K562 (cell line): ENCODE results near the gene NODAL. TPM values are rescaled to one million over a fixed set of nuclear protein-coding genes. Genes with fewer than 3 reads are reported as not detected.
A peak's percentile ranks its signal among the peaks of the same experiment; 100 is the strongest.

ENCODE experiments used
- ATAC-seq: fragments of 200-7000 bp; cut with Tn5 transposase; 3 replicates; pipeline ENCODE4 v1.9.1; 2020; ENCODE audit warnings: moderate library complexity
- BruUV-seq: library from RNA; stranded (reverse); fragments of 400-500 nt; replicated peaks from 2 replicates; lab custom pipeline; 2021; lab: Mats Ljungman, UMichigan
- CTCF ChIA-PET: fragments of 300-600 bp; formaldehyde crosslinking; extraction: SDS; loops from one replicate; lab custom pipeline; 2021; ENCODE audit warnings: low intra/inter-chr PET ratio; lab: Yijun Ruan, JAX
- POLR2A ChIA-PET: fragments of 300-600, 350-650 bp; sonication (Branson Sonifier 250); formaldehyde crosslinking; extraction: SDS; loops from one replicate; lab custom pipeline; 2021; ENCODE audit warnings: antibody characterized with exemption, inconsistent platforms; lab: Yijun Ruan, JAX
- DNase-seq, 4 experiments: peaks; one replicate each; pipeline versions ENCODE4 v3.0.0 to v3.0.0-alpha.2; 2011 to 2018; ENCODE audit warnings: low spot score in 3 of 4, mixed read lengths in 3 of 4; ENCODE audit errors: extremely low read depth in 1 of 4
- FAIRE-seq: peaks from 2 replicates; lab custom pipeline; 2011; peaks lifted over from hg19 to GRCh38; lab: Jason Lieb, UNC
- H2AFZ ChIP-seq: 2 replicates; pipeline ENCODE4 v1.6.0; 2011; ENCODE audit warnings: low read depth, low read length, control low read depth, inconsistent platforms
- H3K27ac ChIP-seq: fragments of 200-600 bp; 3 replicates; pipeline ENCODE4 v1.8.0; 2011; ENCODE audit warnings: low read depth, mild to moderate bottlenecking, control low read depth, inconsistent platforms, low read length, moderate library complexity, mixed read lengths; ENCODE audit errors: extremely low read depth
- H3K27me3 ChIP-seq, 2 experiments: fragments of 300-600 bp in 1 of 2; 2 replicates in 1 of 2; 3 replicates in 1 of 2; pipeline versions ENCODE4 v1.6.0 to v1.8.0; 2011; ENCODE audit warnings: inconsistent platforms in 2 of 2, low read length in 2 of 2, mild to moderate bottlenecking in 1 of 2, mixed read lengths in 1 of 2, moderate library complexity in 1 of 2; ENCODE audit not compliant: control insufficient read depth in 2 of 2, insufficient read depth in 2 of 2
- H3K36me3 ChIP-seq: fragments of 300-600 bp; 3 replicates; pipeline ENCODE4 v1.8.0; 2011; ENCODE audit warnings: mild to moderate bottlenecking, low read length, inconsistent platforms; ENCODE audit not compliant: control insufficient read depth, insufficient read depth
- H3K4me1 ChIP-seq, 2 experiments: fragments of 200-600 bp in 1 of 2; replicated peaks in 1 of 2; 2 replicates in 1 of 2; 3 replicates in 1 of 2; pipeline versions ENCODE4 v1.5.1 to v1.8.0; 2011; ENCODE audit warnings: inconsistent platforms in 2 of 2, low read length in 2 of 2, mild to moderate bottlenecking in 1 of 2, mixed read lengths in 1 of 2, moderate library complexity in 1 of 2; ENCODE audit not compliant: control insufficient read depth in 2 of 2, insufficient read depth in 2 of 2
- H3K4me2 ChIP-seq: 2 replicates; pipeline ENCODE4 v1.6.1; 2011; ENCODE audit warnings: low read length, control low read depth, inconsistent platforms, mixed read lengths; ENCODE audit not compliant: insufficient read depth
- H3K4me3 ChIP-seq: fragments of 200-600 bp; sonication (generic), shearing (Covaris generic); 2 replicates; pipeline ENCODE4 v1.5.1; 2016; ENCODE audit warnings: control low read depth, inconsistent platforms
- H3K79me2 ChIP-seq: fragments of 200-600 bp; 3 replicates; pipeline ENCODE4 v1.8.0; 2011; ENCODE audit warnings: low read length, inconsistent platforms; ENCODE audit not compliant: control insufficient read depth, insufficient read depth
- H3K9ac ChIP-seq, 2 experiments: 2 replicates each; pipeline versions ENCODE4 v1.6.0 to v1.6.1; 2011; ENCODE audit warnings: low read depth in 2 of 2, low read length in 2 of 2, control low read depth in 1 of 2, inconsistent platforms in 1 of 2, mild to moderate bottlenecking in 1 of 2, mixed read lengths in 1 of 2; ENCODE audit not compliant: insufficient read depth in 1 of 2
- H3K9me1 ChIP-seq: one replicate; pipeline ENCODE4 v1.6.0; 2011; ENCODE audit warnings: inconsistent platforms, mild to moderate bottlenecking, low read length, moderate library complexity; ENCODE audit not compliant: control insufficient read depth, insufficient read depth
- H3K9me3 ChIP-seq: replicated peaks from 2 replicates; pipeline ENCODE4 v1.5.1; 2011; ENCODE audit warnings: low read depth, low read length, inconsistent platforms; ENCODE audit not compliant: control insufficient read depth, insufficient read depth
- H4K20me1 ChIP-seq: replicated peaks from 2 replicates; pipeline ENCODE4 v1.6.1; 2011; ENCODE audit warnings: low read length, inconsistent platforms, mixed read lengths; ENCODE audit not compliant: control insufficient read depth, insufficient read depth
- CHD4 ChIP-seq: fragments of 200-600 bp; sonication (generic); IDR thresholded peaks from 3 replicates; pipeline ENCODE4 v1.6.1; 2012; ENCODE audit warnings: low read depth, mild to moderate bottlenecking, mixed read lengths, low read length, inconsistent platforms; ENCODE audit not compliant: insufficient read depth, insufficient replicate concordance, poor library complexity, severe bottlenecking
- SMARCC2 ChIP-seq: fragments of 450-650 bp; IDR thresholded peaks from 2 replicates; pipeline ENCODE4 v1.6.1; 2017; ENCODE audit warnings: antibody characterized with exemption, moderate library complexity, mild to moderate bottlenecking, low read depth
- SRSF1 ChIP-seq: fragments of 200-400 bp; formaldehyde crosslinking; IDR thresholded peaks from 2 replicates; pipeline ENCODE4 v1.6.1; 2017; ENCODE audit warnings: mild to moderate bottlenecking, low read depth, low read length, moderate library complexity
- ZNF239 ChIP-seq: fragments of 250-450 bp; sonication (Bioruptor Pico); IDR thresholded peaks from 2 replicates; pipeline ENCODE4 v1.4.0; 2020; ENCODE audit warnings: mild to moderate bottlenecking
- WGBS: fragments of 100-300 bp; shearing (Covaris generic); methylation state at CpG from one replicate; pipeline ENCODE4 v1.1.6; 2016; ENCODE audit warnings: low coverage, mixed read lengths; ENCODE audit not compliant: insufficient coverage; ENCODE audit errors: missing lambda C conversion rate; 5-methylcytosine and 5-hydroxymethylcytosine counted together
- in situ Hi-C: fragments of 300-500 bp; cut with MboI; formaldehyde crosslinking; loops from 4 replicates; pipeline ENCODE4 v1.15.0; 2018; ENCODE audit warnings: inconsistent platforms, mixed read lengths
- intact Hi-C: fragments of 100-400 bp; cut with micrococcal nuclease; formaldehyde crosslinking; loops from 2 replicates; pipeline ENCODE4 v1.14.2; 2022
- polyA plus RNA-seq, 8 experiments: library from polyadenylated mRNA; depleted of rRNA in 4 of 8; stranded (reverse) in 5 of 8; unstranded in 3 of 8; fragments of >200 nt; fragmentation: Nextera tagmentation in 2 of 8; fragmentation: Illumina TruSeq in 1 of 8; extraction: Ambion mirVana in 2 of 8; extraction: Trizol in 1 of 8; gene quantifications; 2 replicates each; pipeline versions ENCODE4 v1.2.1 to v1.2.3, GENCODE V29; 2011 to 2014; ENCODE audit warnings: inconsistent platforms in 1 of 8, missing spikeins in 1 of 8
- total RNA-seq, 7 experiments: library from RNA; depleted of rRNA in 6 of 7; stranded (reverse); fragments of >200 nt in 6 of 7; fragmentation: Illumina TruSeq in 2 of 7; extraction: Trizol in 2 of 7; gene quantifications; 2 replicates each; pipeline versions ENCODE4 v1.2.1 to v1.2.3, GENCODE V29; 2011 to 2021; ENCODE audit warnings: low replicate concordance in 1 of 7
- TF ChIP-seq, protein P1 (sequence below): fragments of 450-650 bp; formaldehyde crosslinking; IDR thresholded peaks from 2 replicates; pipeline ENCODE4 v1.4.0; 2022; ENCODE audit warnings: mild to moderate bottlenecking, moderate library complexity

The NODAL gene
- total and polyA plus RNA-seq, 9 of the 15 experiments (the other 6 are each of a cell fraction or from before 2014, with no cell fraction given): not detected

DNA sequence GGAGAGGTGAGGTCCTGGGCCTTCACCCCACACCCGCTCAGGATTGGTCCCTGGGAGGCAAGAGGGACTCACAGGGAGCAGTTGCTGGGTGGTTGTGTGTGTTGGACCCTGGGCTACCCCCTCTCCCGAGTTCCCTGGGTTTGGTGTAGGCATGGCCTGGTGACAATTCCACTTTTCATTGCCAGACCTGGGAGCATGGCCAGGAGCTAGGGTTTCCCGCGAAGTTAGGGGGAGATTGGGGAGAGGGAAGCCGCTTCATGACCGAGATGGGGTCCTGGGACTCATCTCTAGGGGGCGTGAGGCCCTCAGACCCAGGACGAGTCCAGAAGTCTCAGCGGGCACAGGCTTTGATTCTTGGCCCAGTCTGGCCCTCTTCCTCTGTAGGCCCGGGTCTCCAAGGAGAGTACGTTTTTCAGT is 37.7 kb upstream of the NODAL start:
- H3K79me2 ChIP-seq: no peaks in the 10 kb centered on the region
- FAIRE-seq (no peak), ATAC-seq (no peak), DNase-seq (no peak)
- peak overlapping the region; percentile 31; the same call in 1 of the 2 replicates for H3K4me3 ChIP-seq
- in situ Hi-C loops (no loop called here), intact Hi-C loops (loop anchor here (5.0 kb wide), 1 partner anchor 48 kb away; no protein-coding TSS in a partner anchor)
- H2AFZ ChIP-seq: no peak overlapping the region
- WGBS: 6% methylated on average over 11 of the region's 11 CpGs
- peaks cover 0 to 18% of the 10 kb centered on the region in 2 experiments; a peak in 4 of 5 replicates for H3K4me1 ChIP-seq
- no peaks in the 10 kb centered on the region for H3K9me3 ChIP-seq
- CTCF ChIA-PET: no interaction called here
- no peaks in the 10 kb centered on the region for H3K36me3 ChIP-seq
- POLR2A ChIA-PET: no interaction called here
- TF ChIP-seq CHD4: no peak
- no peak for TF ChIP-seq ZNF239 (CRISPR knock-in tag)
- no peak for TF ChIP-seq SRSF1
- no peak for TF ChIP-seq SMARCC2
- TF ChIP-seq, protein P1, sequence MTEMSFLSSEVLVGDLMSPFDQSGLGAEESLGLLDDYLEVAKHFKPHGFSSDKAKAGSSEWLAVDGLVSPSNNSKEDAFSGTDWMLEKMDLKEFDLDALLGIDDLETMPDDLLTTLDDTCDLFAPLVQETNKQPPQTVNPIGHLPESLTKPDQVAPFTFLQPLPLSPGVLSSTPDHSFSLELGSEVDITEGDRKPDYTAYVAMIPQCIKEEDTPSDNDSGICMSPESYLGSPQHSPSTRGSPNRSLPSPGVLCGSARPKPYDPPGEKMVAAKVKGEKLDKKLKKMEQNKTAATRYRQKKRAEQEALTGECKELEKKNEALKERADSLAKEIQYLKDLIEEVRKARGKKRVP (CRISPR knock-in tag): no peak
- BruUV-seq: no TSS peak
- no peak overlapping the region; a peak in 1 of 4 replicates for H3K9ac ChIP-seq
- no peak overlapping the region for H3K4me2 ChIP-seq
- H4K20me1 ChIP-seq: peaks cover 36% of the 10 kb centered on the region
- no peak overlapping the region for H3K27ac ChIP-seq
- no peaks in the 10 kb centered on the region for H3K9me1 ChIP-seq
- peaks cover 68 to 90% of the 10 kb centered on the region in 2 experiments for H3K27me3 ChIP-seq
